CD4-positive, alpha-beta T cell treated with Interleukin-4 for 1 hour (primary cell): ENCODE measurements around the gene CLEC11A.

Source experiments
- DNase-seq, 2 donors: peaks; one replicate each; pipeline ENCODE4 v3.0.0-alpha.2; 2020 to 2022

CLEC11A gene

GRCh38 chr19:50723069-50723468, at the start of gene CLEC11A:
Gene CLEC11A (plus strand): TSS chr19:50723364. CDS start chr19:50723526, 162 bp downstream.
- DNase-seq, result no peak

- no peak for DNase-seq
Observed at GRCh38 chr19:50676625-50677197, 46.5 kb upstream of the CLEC11A start.

- no peak for DNase-seq
Observed at GRCh38 chr19:50677636-50678035, 45.5 kb upstream of the CLEC11A start.

- no peak for DNase-seq
Observed at GRCh38 chr19:50678323-50678722, 44.8 kb upstream of the CLEC11A start.

GRCh38 chr19:50679177-50680125, 43.7 kb upstream of the CLEC11A start:
- DNase-seq, result peak; percentile 79 to 91

- DNase-seq, result no peak
Observed at GRCh38 chr19:50686310-50687032, 36.7 kb upstream of the CLEC11A start.

GRCh38 chr19:50688766-50689165, 34.4 kb upstream of the CLEC11A start:
- DNase-seq, result no peak

- no peak for DNase-seq
Observed at GRCh38 chr19:50690439-50690838, 32.7 kb upstream of the CLEC11A start.

- DNase-seq, result no peak
Observed at GRCh38 chr19:50693064-50693975, 29.8 kb upstream of the CLEC11A start.

- DNase-seq, result no peak
Observed at GRCh38 chr19:50694815-50695145, 28.4 kb upstream of the CLEC11A start.

GRCh38 chr19:50695251-50696093, 27.7 kb upstream of the CLEC11A start:
- no peak for DNase-seq

GRCh38 chr19:50696094-50696483, 27.1 kb upstream of the CLEC11A start:
- DNase-seq, result no peak

- DNase-seq, result no peak
Observed at GRCh38 chr19:50697414-50698124, 25.6 kb upstream of the CLEC11A start.

GRCh38 chr19:50701367-50701985, 21.7 kb upstream of the CLEC11A start:
- DNase-seq, result no peak

- DNase-seq, result no peak
Observed at GRCh38 chr19:50702158-50702870, 20.9 kb upstream of the CLEC11A start.

- DNase-seq, result no peak
Observed at GRCh38 chr19:50702871-50703829, 20.0 kb upstream of the CLEC11A start.

GRCh38 chr19:50703915-50704796, 19.0 kb upstream of the CLEC11A start:
- DNase-seq, result no peak
